ENCODE results near the gene HDAC4.
A peak's percentile ranks its signal among the peaks of the same experiment; 100 is the strongest.

Gene HDAC4

DNA sequence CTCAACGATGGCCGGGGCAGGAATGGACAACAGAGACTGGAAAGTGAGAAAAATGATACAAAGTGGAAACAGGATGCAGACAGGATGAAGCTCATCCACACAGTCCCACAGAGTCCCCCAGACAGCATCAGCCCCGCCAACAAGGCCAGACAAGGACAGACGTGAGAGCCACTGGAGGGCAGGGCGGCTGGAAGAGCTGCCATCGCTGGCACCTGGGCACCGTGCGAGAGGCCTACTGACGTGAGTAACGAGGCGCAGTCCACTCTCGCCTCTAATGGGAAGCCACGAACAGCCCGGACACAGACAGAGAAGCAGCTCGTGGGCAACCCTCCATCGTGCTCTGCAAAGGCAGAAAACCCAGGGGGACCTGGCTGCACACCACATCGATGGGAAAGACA, 17.1 kb downstream of the HDAC4 start:
- DNase-seq (ENCODE audit: low spot score), result no peak

DNA sequence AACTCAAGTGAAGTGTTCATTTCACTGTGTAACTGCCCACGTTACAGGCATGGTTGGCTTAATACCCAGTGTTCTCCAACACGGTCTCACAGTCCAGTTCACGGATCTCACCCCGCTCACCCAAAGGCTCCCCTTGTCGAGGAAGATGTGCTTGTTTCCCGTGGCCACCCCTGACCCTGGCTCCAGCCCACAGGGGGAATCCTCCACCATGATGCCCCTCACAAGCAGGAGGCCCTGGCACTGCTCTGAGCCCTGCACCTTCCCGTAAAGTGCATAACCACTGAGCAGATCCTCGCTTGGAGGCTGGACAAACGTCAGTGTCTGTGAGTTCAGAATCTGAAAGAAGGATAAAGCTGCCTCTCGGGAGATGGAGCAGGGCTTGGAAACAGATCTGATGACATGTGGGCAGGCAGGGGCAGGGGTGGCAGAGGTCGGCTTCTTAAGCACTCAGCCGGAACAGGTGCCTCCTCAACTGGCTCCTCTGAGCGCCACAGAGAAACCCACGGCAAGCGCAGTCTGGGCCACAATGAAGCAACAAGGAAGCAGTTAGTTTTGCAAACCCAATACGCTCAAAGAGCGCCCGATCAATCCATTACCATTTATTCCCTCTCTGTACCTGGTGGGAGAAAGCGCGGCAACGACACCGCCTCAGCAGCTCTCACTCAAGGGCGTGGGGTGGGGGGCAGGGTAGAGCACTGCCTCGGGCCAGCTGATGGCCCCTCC, 17.6 kb downstream of the HDAC4 start:
- DNase-seq (ENCODE audit: low spot score), result no peak

DNA sequence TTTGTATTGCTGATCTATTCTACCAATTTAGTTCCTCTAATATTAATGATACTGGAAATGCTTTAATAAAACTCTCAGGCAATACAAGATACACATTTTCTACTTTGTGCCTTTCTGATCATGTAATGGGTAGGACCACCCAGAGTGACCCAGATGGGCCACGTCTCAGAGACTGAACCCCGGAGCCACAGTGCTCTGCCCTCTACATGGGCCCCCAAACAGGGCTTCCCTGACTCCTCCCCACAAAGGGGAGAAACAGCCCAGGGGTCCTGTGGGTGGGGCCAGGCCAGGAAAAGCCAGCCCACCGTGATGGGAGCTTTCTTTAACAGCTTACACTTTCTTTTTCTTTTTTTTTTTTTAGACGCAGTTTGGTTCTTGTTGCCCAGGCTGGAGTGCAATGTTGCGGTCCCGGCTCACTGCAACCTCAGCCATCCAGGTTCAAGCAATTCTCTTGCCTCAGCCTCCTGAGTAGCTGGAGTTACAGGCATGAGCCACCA, 18.4 kb downstream of the HDAC4 start:
- DNase-seq (ENCODE audit: low spot score), result no peak

DNA sequence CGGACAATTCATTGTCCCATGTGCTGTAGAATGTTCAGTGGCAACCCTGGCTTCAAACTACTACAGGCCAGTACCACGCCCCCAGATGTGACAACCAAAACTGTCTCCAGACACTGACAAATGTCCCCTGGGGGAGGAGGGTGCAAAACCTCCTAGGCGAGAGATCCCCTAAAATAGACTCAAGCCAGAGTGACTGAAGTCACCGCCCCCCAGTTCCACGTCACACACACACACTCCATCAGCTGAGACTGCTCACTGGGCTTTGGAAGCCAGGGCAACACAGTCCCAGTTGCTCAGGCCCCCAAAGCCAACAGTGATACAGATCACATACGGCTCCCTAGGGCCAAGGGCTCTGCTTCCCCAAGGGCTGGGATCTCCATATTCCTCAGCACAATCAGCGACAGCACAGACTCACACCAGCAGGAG, 19.1 kb downstream of the HDAC4 start:
- no peak for DNase-seq (ENCODE audit: low spot score)

DNA sequence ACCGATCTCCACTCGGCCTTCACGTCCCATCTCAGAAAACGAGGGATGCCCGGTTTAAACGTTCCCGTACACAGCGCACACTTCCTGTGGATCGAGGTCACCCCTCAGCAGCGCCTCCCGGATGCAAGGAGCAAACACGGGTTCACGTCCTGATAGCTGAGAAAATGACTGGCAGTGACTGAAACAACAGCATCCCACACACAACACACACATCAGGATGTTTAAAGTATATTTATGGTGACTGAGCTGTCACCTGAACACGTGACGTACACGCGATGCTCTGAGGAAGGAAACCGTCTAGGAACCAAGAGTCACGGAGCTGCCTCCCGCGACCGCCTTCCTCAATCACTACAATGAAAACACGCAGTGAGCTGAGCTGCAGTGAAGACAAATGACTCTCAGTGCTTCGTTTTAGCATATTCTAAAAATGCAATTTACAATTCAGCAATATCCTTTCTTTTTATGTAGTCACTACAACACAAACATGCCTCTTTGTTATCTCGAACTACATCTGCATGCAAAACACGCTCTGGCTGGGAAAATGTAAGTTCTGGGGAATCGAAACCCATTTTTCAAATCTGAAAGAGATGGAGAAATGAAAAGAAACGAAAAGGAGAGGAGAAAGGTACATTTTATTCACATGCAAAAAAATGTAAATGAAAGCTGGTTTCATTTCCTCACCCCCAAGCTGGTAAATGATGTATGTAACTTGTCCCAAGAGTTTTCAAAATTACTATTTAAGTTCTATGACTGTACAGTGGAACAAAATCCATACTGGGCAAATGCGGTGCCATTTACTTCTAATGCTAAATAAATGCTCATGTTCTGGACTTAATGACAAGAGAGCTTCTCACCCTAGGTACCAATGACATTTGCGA, 19.8 kb downstream of the HDAC4 start:
- DNase-seq (ENCODE audit: low spot score), result peak; percentile 62

DNA sequence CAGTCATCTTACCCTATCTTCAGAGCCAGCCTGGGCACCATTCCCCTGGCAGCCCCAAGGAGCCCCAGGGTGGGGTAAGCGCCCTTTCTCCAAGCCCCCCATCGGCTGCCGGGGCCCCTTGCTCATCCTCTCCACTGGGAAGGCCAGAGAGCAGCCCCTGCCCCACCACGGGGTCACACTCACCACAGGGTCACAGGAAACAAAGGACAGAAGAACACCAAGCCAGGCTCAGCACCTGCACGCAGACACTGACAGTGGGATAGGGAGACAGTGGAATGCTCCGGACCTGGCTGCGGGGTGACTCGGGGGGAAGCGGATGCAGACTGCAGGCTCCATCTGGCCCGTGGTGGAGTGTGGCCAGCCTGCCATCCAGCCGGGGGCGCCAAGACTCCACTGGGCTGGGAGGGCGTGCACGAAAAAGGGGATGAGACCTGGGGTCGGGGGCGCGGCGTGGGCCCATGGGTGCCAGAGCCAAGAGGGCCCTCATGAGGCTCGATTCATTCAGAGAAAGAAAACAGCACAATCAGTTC, 21.1 kb downstream of the HDAC4 start:
- no peak for DNase-seq (ENCODE audit: low spot score)

DNA sequence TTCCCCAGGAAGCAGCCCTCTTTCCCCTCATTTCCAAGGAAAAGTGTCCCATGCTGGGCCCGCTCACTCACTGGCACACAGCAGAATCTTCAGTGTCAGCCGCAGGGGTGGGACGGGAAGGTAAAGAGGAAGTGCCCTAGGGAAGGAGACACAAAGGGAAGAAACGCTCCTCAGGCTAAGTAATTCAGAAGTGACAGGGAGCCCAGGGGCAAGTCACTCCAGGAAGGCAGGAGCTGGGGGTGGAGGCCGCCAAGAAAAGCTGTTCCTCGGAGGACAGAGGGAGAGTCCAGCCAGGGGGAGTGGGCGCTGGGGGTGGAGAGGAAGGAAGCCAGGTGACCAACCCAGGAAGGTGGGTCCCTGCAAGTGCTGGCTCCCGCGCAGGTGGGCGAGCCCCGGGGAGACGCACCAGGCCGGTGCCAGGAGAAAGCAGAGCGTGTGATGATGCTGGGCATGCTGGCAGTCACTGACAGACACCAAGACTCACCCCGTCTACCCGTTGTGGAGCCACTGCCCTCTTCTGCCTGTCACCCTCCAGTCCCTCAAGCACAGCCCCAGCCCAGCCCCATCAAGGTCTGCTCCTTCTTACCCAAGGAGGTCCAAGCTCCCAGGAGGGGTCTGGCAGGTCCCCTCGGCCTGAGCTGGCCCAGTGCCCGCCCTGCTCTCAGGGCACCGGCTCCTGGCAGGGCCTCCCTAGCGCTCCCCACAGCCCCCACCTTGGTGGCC, 21.7 kb downstream of the HDAC4 start:
- no peak for DNase-seq (ENCODE audit: low spot score)

DNA sequence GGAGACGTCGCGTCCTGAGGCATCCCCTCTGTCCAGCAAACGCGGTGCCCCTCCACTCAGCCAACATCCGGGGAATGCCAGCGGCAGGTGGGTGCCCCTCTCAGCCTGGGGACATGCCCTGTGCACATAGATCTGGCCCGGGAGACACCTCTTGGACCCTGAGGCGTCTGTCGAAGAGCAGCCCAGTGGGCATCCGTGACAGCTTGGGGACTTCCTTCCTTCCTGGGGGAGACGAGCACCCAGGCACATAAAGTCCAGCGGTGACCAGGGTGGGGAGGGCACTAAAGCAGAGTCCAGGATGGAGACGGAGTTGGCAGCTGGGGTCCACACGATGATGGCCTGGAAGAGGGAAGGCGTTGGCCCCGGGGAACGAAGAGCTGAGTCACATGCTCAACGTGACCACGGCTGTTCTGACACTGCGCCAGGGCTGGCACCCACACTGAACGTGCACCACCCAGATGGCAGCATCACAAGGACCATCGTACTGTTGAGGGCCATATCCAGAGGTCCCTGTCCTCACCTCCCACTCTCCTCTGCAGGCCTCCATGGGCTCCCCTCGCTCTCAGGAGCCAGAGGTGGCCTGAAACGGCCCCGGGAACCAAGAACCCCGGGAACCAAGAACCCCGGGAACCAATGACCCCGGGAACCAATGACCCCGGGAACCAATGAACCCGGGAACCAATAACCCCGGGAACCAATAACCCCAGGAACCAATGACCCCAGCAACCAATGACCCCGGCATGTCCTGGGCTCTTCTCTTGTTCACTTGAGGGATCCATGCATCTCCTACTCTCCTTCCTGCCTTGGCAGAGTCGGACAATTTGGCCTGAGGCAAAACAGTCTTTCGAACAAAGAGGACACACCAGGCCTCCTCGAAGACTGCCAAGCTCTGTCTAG, 22.6 kb downstream of the HDAC4 start:
- no peak for DNase-seq (ENCODE audit: low spot score)

DNA sequence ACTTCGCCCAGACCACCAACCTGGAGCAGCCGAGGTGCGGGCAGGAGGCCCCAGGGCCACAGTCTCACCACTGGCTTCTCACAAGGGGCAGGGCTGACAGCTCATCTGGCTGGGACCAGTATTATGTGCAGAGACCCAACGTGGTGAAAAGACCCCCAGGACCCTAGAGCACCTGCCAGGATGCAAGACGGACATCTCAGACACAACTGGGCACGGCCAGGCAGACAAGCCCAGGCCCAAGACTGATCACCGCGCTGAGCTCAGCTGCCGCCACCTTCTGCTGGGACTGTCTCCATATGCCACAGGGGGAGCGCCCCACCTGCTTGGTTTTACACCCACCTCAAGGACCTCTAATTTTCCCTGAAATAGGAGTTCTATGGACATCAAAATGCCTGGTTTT, 23.2 kb downstream of the HDAC4 start:
- DNase-seq (ENCODE audit: low spot score), result no peak

DNA sequence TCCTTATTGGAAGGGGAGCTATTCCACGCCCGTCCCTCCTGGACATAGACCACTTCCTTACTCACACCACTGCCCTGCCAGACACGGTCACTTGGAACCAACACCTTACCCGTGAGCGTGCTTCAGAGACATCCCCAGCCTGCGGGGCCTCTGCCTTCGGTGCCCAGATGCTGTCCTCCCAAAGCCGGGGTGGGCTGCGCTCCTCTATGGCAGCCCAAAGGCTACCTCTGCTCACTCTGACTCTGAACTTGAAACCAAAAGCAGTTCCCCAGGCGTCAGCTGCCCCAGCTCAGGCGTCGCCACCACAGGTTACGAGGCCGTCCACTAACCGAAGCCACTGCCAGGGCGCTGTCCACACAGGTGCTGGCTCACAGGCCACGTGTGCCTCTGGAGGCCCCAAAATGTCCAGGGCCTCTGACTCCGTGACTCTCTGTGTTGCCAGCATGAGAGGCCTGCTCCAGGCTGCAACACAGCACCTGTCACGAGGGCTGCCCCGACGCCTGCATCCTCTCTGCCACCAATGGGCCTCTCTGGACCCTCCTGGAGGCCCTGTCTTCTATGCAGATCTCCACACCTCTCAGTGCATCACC, 23.8 kb downstream of the HDAC4 start:
- DNase-seq (ENCODE audit: low spot score), result no peak

DNA sequence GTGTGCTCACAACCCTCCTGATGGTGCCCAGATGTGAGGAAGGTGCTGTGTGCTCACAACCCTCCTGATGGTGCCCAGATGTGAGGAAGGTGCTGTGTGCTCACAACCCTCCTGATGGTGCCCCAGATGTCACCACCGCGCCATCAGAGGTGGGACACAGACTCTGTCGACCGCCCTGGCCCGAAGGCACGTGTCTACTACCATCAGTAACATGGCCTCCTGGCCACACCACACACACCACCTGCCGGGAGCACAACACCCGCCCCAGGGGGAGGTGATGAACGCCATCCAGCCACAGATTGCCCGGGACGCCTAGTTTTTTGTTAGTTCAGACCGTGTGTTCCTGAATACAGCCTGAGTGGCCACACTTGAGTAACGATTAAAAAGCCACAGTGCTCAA, 24.5 kb downstream of the HDAC4 start:
- DNase-seq (ENCODE audit: low spot score), result no peak

DNA sequence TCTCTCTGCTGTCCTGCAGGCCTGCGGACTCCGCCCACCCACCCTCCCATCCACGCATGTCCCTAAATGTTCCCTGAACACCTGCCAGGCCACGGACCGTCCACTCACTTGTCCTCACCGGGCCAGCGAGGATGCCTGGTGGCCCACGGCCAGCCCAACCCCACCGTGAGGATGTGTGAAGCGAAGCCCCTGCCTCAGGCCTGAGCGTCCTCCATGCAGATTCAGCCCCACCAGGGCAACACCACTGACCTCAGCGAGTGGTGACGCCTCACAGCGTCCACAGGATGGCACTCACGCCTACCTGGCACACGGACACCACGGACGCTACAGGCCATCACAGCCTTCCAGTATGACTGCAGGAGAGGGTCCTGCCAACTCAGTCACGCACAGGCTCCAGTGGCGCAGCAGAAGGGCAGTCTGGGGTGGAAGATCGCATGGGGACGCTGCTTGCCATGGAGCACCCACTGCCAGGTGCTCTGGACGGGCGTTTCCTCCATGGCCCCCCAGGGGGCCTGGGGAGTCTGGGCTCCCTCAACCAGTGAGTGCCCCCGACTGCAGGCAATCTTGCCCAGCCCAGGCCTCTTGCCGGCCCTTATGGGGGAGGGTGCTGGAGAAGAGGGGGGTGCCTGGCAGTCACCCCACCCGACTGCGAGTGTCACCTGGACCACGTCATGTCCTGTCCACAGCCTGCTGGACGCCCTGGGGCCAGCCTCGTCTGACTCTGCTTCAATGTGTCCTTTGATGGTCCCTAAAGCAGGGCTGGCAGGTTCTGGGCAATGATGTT, 25.4 kb downstream of the HDAC4 start:
- no peak for DNase-seq (ENCODE audit: low spot score)

DNA sequence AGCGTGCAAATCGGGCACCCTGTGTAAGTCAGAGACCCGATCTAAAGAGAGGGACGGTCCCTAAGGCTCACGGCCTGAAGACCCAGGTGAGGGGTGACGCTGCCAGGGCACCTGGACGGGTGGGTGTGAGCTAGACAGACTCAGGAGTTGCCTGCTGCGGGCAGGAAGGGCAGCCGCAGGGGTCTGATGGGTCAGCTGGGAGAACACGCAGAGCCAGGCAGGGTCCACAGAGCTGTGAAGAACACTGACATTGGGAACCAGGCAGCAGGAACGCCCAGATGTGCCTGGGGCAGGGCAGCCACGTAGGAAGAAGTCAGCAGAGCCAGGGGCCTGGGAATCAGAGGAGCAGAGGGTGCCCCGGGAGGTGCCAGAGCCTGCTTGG, 25.9 kb downstream of the HDAC4 start:
- DNase-seq (ENCODE audit: low spot score), result no peak

DNA sequence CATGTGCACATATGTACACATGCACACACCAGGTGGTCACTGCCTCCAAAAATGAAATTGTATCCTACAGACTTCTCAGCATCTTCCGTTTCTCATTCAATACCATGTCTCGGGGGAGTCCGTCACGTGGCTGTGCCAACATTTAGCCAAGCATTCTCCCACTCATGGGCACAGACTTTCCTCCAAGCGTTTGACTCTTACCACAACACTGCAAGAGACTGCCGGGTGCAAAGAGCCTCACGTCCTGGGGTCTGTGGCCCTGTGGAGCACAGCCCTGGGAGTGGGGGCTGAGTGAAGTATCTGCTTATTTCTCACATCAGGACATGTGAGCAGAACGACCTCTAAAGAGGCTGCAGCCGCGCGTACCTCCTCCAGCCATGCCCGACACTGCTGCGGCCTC, 28.0 kb downstream of the HDAC4 start:
- DNase-seq (ENCODE audit: low spot score), result no peak

DNA sequence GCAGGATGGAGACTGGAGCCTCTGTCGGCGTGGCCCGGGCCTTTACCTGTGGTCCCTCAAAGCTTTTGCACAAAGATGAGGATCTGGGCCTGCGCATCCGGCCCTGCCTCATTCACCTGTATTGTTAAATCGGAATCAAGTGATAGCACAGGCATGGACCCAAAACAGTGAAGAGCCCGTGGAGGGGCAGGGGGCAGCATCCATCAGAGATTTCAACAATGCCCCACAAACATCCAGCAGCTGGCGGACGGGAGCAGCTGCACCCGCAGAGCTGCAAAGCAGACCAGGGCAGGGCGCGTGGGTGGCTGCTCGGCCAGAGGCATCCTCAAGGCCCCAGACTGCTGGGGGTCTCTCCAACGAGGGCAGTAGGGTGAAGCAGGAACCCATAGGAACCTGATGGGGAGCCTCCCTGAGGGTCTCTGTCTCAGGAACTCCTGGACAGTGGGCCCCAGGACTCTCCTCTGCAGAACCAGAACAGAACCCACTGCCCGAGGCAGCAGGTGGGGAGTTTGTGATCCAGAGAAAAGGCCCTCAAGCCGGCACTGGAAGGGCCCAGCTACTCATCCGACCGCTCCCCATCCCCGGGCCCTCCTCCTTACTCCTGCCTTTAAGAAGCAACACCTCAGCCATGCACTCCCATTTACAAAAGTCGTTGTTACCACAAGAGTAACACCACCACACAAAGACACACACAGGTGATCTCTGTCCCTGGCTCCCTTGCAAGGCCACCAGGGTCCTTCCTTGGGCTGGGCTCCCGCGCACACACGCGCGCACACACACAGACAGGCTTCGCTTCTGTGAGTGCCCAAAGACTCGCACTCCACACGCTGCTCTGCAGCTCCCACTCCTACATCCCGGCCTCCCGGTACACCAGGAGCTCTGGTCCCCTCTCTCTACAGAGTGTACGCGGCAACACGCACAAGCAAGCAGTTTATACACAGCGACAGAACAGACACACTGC, 28.8 kb downstream of the HDAC4 start:
- no peak for DNase-seq (ENCODE audit: low spot score)

DNA sequence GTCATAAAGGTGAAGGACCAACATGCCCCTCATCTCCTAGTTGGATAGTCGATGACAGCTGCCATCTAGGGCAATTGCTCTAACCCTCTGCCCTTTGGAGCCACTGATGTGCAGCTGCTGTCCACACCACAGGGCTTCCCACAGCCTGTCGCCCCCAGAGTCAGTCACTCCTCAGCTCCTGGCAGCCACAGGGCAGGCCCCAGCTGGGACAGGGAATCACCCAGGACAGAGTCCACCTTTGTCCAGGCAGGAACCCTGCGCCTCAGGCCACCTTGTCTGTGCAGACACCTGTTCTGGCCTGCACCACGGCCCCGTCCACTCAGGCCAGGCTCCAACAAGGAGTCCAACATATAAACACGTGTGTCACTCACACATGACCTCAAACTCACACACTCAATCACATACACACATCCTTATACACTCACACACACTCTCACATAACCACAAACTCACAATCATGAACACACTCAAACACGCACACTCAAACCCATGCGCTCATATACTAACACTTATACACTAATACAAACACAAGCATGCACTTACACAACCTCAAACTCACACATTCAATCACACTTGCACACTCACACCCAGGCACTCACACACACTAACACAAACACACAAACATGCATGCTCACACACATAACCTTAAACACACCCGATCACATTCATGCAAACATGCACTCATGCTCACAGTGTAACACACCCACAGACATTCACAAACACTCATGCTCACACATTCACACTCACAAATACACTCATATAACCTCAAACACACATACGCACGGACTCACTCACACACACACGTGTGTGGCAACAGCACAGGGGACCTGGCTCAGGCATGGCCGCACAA, 29.7 kb downstream of the HDAC4 start:
- DNase-seq (ENCODE audit: low spot score), result no peak

DNA sequence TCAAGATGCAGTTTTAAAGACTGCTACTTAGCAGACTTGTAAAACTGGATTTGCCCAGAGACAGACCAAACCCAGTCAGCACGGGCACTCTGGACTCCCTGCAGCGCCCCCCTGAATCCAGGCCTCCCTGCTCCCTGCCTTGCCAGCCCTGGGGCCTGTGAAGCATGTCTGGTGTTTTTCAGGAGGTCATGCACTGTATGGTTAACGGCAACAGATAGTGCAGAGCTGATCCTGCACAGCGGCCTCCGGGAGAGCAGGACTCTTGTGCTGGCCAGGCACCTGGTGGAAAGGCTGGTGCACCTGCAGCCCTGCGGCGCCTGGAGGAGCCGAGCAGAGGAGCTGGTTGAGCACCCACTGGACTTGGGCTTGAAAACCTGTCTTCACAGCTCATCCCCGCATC, 30.4 kb downstream of the HDAC4 start:
- no peak for DNase-seq (ENCODE audit: low spot score)

DNA sequence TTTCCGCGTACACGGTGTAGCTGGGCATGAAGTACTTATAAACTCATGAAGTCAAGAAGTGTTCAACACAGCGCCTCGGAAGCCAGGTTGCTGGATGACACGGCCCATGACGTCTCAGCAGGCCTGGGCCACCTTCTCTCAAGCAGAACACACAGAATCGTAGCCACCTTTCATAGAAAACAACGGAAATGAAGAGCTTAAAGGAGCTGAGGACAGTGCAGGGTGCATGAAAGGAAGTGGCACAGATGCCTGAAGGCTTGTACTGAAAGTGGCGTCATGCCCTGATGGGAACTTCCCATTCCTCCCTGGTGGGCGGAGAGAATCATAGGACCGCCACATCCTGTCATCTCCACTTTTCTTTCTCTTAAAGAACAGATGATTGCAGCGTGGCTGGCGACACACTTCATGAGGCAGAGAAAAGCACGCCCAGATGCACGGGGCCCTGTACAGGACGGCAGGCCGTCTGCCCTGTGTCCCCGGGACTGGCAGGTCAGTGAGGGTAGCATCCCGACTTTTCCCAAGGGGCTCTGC, 31.1 kb downstream of the HDAC4 start:
- peak; percentile 69 for DNase-seq (ENCODE audit: low spot score)

Measured in CD4-positive, alpha-beta T cell treated with Interleukin-15 for 4 hours (primary cell).